Ishikawa (cell line): ENCODE results near the gene ZNF785.

ENCODE experiments used
- EP300 ChIP-seq: IDR thresholded peaks from 2 replicates; pipeline ENCODE4 v1.6.1; 2012; ENCODE audit warnings: borderline replicate concordance
- RAD21 ChIP-seq: IDR thresholded peaks from 2 replicates; pipeline ENCODE4 v1.6.1; 2012; ENCODE audit warnings: low read depth
- TAF1 ChIP-seq: IDR thresholded peaks from 2 replicates; pipeline ENCODE4 v1.6.1; 2012; ENCODE audit warnings: low read depth, mild to moderate bottlenecking
- YY1 ChIP-seq: IDR thresholded peaks from 2 replicates; pipeline ENCODE4 v1.6.1; 2012; ENCODE audit warnings: low read depth
- TF ChIP-seq, protein P1 (sequence below): IDR thresholded peaks from 2 replicates; pipeline ENCODE4 v1.6.1; 2012
- TF ChIP-seq, protein P2 (sequence below): IDR thresholded peaks from 2 replicates; pipeline ENCODE4 v1.6.1; 2012

DNA sequence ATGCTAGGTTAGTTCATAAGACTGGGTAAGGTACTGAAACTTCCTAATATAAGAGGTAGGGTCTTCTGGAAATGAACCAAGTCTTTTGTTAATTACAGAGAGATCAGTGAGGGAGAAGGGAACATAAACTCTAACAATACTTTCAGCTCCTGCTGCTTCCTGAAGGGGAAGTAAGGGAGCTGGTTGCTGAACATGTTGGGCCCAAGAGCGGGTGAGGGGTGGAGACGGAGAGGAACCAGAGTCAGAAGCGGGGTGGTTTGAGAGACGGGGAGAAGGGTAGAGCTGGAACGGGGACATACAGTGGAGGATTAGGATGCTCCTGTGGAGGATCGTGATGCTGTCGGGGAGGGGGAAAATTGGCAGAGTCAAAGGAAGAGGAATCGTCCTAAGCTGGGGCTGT, 39.4 kb downstream of the ZNF785 start:
- TF ChIP-seq, protein P1, sequence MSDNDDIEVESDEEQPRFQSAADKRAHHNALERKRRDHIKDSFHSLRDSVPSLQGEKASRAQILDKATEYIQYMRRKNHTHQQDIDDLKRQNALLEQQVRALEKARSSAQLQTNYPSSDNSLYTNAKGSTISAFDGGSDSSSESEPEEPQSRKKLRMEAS: no peak
- TF ChIP-seq, protein P2, sequence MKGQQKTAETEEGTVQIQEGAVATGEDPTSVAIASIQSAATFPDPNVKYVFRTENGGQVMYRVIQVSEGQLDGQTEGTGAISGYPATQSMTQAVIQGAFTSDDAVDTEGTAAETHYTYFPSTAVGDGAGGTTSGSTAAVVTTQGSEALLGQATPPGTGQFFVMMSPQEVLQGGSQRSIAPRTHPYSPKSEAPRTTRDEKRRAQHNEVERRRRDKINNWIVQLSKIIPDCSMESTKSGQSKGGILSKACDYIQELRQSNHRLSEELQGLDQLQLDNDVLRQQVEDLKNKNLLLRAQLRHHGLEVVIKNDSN: no peak
- TF ChIP-seq EP300 (no peak), YY1 (no peak), RAD21 (no peak), TAF1 (no peak)
